NCI-H187 treated with DMSO at 0.1 percent for 48 hours (cell line): ENCODE results near the gene SPEG.
"Not testable (repeated sequence)": the region's sequence is repeated elsewhere in the genome, so short reads cannot be mapped to it uniquely, and the experiment has no call there.

ENCODE experiments used
- DNase-seq: peaks from one replicate; lab custom pipeline; 2025; lab: John Stamatoyannopoulos, UW

SPEG gene

DNA sequence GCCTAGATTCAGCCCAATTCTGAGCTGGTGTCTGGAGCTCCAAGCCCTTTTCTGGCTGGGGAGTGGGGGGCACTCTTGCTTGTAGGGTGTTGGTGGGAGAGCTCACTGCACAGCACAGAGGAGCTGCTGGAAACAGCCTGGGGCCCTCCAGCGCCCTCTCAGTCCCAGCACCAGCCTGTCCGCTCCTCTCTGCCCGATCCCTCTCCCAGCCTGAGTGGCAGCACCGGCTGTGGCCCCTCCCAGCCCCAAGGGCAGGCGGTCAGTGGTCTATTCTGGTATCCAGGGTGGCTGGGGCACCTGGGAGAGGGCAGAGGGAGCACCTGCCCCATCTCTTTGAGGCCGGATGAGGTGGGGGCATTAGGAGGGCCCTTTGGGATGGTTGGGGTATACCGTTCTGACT is 29.7 kb upstream of the SPEG start:
- DNase-seq, result no peak

DNA sequence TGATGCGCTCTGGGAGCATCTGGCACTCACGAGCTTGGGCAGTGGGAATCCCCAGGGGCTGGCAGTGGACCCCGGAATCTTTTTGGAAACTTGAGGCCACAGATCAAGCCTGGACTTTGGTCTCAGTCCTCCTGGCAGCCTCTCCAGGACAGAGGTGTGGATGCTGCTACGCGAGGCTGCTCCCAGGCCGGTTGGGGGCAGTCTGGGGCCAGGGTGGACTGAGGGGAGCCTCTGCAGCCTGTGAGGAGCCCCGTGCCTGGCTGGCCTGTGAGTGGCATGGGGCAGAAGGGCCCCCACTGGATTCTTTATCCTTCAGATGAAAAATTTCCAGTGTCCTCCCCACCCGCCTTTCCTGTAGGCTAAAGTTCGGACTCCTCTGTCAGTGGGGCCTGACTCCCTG is 29.2 kb upstream of the SPEG start:
- no peak for DNase-seq

DNA sequence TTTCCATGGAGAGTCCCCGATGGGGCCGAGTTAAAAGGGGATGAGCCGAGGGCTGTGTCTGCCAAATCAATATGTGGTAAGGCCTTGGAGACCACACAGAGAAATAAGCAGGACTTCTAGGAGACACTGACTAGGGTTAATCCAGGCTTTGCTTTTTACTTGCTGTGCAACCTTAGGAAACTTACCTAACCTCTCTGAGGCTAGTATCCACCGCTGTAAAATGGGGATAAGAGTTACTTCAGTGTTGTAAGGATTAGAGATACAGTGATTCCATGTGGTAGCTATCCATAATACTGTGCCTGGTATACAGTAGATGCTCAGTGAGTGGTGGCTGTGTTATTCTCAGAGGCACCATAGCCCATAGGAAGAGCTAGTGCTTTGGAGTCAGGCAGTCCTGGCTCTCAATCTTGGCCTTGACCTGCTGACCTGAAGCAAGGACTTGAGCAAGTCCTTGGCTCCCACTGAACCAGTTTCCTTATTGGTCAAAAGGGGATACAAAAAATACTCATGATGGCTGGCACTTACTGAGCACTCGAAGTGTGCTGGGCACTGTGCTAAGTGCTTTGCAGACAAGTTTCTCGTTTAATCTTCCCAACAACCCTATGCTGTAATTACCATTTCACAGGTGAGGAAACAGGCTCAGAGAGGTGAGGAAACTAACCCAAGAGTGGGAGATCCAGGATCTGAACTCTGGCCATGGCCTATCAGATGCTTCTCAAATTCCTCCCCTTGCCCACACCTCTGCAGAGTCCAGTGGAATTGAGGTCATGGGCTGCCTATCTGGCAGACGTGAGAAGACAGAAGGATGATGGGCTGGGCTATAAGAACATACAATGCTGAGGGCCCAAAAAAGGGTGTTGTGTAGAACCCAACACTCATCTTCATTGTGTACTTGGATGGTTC is 28.4 kb upstream of the SPEG start:
- no peak for DNase-seq

DNA sequence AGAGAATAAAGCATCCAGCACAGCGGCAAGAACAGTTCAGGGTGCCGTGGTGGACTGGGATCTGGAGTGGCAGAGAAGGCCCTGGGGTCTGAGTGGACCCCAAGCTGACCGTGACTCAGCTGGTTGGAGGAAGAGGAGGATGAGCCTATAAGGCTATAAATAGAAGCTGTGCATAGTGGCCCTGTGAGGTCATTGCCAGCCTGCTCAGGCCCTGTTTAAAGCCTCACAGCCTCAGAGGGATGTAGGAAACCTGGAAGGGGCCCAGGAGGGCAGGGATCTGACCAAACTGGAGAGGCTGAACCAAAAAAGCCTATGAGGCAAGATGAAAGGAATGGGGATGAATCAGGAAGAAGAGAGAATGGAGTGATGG is 27.8 kb upstream of the SPEG start:
- DNase-seq, result no peak

DNA sequence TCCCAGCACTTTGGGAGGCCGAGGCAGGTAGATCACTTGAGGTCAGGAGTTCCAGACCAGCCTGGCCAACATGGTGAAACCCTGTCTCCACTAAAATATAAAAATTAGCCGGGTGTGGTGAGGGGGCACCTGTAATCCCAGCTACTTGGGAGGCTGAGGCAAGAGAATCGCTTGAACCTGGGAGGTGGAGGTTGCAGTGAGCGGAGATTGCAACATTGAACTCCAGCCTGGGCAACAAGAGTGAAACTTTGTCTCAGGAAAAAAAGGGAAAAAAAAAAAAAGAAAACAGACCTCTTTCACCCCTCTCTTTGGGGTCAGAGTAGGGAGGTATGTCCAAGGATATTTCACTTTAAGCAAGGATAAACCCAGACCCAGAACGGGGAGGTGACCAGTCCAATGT is 27.3 kb upstream of the SPEG start:
- not testable (repeated sequence) for DNase-seq

DNA sequence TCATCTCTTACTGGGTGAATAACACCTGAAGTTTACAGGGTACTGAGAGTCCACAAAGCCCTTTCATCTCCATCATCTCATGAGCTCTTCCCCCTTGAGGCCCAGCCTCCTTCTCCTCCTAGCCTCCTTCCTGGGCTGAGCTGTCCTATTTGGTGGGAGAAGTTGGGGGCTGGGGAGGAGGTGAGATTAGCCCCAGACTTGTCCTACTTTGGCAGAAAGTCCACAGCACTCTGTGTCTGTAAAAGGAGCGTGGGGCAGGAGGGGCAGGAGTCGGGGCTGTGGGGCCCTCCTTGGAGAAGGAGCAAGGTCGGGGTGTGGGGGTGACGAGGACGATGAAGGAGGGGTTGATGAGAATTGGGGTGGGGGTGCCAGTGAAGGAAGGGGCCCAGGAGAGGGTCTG is 26.4 kb upstream of the SPEG start:
- no peak for DNase-seq

DNA sequence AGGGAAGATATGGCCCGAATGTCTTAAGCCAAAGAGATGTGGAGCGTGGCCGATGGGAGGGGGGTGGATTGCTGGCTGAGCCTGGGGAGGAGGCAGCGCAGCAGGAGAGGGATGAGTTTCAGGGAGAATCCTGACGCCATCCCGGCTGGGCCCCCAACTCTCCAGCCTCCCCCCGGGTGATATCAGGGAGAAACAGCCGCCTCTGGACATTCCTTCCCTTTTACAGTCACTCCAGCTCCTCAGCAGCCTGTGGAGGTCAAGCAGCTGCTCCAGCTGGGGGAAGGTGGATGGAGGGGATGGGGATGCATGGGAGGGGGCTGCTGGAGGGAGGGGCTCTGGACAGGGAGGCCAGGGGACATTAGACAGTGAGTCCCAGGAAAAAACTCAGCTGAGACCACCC is 26.0 kb upstream of the SPEG start:
- DNase-seq, result no peak

DNA sequence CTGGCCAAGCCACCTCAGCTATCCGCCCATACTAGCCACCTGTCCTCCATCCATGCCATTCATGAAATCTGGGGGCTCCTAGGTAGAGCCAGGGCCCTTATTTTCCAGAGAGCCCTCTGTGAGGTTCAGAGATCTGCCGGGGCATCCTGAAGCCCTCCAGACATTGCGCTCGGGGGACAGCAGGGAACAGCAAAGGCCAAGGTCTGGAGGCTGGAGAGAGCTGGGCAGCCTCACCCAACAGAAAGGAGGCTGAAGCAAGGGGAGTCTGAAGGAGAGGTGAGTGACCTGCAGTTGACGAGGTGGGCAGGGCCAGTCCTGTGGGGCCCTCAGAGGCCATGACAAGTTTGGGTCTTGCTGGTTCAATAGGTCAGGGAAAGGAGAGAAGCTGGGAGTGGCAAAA is 25.0 kb upstream of the SPEG start:
- no peak for DNase-seq

DNA sequence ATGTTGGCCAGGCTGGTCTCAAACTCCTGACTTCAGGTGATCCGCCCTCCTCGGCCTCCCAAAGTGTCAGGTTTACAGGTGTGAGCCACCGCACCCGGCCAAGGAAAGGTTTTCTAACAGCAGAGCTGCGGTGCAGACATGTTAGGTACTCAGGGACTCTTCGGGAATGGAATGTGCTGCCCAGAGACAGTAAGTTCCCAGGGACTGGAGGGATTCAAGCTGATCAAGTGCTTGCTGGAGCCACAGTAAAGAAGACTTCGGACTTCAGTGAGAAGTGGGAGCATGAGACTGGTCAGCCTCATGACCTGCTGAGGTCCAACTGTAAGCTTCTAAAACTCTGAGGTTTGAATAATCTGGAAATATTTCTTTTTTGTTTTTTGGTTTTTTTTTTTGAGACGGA is 24.3 kb upstream of the SPEG start:
- DNase-seq, result no peak

DNA sequence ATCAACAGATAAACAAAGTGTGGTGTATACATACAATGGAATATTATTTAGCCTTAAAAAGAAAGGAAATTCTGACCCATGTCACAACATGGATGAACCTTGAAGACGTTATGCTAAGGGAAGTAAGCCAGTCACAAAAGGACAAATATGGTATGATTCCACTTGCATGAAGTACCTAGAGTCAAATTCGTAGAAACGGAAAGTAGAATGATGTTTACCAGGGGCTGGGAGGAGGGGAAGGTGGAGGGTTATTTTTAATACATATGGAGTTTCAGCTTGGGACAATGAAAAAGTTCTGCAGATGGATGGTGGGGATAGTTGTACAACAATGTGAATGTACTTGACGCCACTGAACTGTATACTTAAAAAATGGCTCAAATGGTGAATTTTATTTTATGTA is 19.8 kb upstream of the SPEG start:
- DNase-seq, result no peak

DNA sequence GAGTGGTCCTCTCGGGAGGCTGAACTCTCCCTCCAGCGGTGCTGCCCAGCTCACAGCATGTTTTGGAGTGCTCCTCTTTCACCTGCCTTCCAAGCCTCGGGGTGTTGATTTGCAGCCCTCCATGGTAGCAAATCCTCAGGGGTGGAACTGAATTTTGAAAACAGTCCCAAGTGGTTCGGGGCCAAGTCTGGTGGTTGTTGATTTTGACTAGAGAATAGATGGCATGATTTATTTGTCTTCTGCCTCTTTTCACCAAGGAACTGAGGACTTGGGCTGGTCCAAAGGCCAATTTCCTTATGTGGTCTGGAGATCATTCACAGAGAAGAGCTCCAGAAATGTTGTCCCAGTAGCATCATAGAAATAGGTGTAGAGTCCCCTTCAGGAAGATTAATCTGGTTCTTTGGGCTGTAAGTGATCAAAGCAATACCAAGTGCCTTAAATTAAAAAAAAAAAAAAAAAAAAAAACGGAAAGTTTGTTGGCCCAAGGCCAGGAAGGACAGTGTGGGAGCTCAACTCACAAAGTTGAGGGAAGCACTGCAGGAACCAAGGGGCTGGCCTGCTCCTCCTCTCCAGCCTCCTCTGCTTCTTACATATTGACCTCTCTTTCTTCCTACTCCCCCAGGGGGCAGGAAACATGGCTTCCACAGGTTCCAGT is 18.9 kb upstream of the SPEG start:
- no peak for DNase-seq

DNA sequence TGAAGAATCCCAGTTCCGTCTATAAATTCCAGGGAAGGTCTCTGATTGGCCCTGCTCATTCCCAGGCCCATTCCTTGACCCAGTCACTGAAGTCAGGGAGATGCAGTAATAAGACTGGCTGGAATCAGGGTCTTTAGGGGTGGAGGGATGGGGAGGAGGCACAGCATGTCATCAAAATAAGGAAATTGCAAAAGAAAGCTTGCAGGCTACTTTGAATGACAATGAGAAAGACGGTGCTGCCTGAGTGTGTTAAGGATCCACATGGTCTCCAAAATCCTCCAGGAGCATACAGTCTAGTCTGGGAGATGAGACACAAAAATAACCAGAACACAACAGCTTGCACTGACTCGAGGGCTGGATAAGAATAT is 18.4 kb upstream of the SPEG start:
- no peak for DNase-seq

DNA sequence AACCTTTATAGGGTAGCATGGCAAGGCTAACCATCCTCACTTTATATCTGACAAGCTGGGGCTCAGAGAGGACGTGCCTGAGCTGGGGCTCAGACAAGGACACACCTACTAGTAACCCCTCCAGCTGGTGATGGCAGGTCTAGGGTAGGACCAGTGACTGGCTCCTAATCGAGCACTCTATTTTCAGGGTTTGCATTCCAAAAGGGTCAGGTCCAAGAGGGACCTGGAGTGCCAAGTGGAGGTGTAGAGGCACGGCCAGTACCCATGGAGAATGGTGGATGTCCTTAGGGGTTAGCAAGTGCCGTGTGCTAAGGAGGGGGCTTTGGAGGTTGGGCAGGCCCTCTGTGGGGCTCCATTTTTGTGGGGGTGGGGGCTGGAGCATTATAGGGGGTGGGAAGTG is 17.7 kb upstream of the SPEG start:
- DNase-seq, result no peak

DNA sequence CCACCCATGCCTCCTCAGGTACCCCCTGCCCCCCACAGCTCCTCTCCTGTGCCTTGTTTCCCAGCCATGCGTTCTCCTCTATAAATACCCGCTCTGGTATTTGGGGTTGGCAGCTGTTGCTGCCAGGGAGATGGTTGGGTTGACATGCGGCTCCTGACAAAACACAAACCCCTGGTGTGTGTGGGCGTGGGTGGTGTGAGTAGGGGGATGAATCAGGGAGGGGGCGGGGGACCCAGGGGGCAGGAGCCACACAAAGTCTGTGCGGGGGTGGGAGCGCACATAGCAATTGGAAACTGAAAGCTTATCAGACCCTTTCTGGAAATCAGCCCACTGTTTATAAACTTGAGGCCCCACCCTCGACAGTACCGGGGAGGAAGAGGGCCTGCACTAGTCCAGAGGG is 17.3 kb upstream of the SPEG start:
- DNase-seq, result no peak

DNA sequence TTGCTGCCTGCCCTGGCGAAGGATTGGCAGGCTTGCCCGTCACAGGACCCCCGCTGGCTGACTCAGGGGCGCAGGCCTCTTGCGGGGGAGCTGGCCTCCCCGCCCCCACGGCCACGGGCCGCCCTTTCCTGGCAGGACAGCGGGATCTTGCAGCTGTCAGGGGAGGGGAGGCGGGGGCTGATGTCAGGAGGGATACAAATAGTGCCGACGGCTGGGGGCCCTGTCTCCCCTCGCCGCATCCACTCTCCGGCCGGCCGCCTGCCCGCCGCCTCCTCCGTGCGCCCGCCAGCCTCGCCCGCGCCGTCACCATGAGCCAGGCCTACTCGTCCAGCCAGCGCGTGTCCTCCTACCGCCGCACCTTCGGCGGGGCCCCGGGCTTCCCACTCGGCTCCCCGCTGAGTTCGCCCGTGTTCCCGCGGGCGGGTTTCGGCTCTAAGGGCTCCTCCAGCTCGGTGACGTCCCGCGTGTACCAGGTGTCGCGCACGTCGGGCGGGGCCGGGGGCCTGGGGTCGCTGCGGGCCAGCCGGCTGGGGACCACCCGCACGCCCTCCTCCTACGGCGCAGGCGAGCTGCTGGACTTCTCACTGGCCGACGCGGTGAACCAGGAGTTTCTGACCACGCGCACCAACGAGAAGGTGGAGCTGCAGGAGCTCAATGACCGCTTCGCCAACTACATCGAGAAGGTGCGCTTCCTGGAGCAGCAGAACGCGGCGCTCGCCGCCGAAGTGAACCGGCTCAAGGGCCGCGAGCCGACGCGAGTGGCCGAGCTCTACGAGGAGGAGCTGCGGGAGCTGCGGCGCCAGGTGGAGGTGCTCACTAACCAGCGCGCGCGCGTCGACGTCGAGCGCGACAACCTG is 16.3 kb upstream of the SPEG start, which contains the start of gene DES:
DES (plus strand) TSS at position 223 of the 857 bp plus-strand sequence; CDS start at position 309, 86 bp downstream.
- DNase-seq, result no peak

DNA sequence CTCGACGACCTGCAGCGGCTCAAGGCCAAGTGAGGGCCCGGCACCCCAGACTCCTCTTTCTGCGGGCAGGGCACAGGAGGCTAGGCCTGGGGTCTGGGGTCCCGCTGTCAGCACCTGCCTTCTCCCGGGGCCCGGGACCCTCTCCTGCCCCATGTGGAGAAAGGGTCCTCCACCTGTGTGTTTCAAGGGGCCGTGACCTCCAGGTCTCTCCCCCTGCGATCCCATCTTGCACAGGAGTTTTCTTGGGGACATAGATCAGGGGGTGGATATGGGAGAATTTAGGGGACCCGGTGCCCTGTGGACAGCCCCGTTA is 15.7 kb upstream of the SPEG start:
- no peak for DNase-seq

DNA sequence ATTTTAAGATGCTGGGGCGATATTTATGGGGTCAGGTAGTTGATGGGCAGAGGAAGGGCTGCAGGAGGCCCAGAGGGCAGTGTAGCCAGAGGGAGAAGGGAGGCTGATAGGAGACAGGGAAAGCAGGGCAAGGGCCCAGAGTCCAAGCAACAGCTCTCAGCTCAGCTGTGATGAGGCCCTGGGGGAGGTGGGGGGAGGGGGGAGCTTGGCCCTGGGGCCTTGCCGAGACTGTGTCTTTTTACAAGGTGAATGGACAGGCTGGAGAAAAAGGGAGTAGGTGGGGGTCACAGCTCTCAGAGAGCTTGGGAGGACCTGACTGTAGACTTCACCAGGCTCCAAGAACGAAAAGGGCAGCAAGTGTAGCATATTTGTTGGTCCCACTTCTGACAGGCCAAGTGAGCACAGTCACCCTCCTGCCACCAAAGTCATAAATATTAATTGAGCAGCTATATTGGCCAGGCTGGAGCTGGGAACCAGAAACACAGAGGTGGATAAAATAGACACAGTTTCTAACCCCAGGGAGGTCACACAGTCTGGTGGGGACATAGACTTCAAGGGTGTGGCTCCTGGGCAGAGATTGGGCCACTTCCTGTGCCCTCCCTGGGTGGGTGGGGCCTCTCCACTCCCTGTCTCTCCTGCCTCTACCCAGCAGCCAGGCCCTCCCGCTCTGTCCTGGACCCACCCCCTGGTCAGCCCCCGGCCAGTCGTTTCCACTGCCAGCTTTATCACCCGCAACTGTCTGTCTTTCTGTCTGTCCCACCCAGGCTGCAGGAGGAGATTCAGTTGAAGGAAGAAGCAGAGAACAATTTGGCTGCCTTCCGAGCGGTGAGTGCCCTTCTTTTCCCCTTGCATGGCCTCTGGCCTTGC is 15.1 kb upstream of the SPEG start:
- DNase-seq, result no peak

DNA sequence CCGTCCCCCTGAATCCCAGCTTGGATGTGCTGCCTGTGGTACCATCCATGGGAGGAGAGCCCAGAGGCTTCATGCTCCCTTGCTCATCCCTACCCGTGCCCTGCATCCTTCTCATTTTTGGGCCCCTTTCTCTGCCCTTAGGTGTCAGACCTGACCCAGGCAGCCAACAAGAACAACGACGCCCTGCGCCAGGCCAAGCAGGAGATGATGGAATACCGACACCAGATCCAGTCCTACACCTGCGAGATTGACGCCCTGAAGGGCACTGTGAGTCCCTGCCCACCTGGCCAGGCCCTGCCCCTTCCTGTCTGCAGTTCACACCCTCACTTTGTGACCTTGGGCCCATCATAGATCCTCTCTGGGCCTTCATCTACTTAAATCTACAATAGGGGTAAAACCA is 14.0 kb upstream of the SPEG start:
- no peak for DNase-seq

DNA sequence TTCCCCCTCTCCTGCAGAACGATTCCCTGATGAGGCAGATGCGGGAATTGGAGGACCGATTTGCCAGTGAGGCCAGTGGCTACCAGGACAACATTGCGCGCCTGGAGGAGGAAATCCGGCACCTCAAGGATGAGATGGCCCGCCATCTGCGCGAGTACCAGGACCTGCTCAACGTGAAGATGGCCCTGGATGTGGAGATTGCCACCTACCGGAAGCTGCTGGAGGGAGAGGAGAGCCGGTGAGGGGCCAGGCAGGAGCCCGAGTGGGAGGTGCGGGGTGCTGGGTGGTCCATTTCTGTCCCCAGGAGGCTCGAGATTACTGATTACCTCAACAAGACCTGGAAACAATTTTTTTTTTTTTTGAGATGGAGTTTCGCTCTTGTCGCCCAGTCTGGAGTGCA is 13.3 kb upstream of the SPEG start:
- no peak for DNase-seq

DNA sequence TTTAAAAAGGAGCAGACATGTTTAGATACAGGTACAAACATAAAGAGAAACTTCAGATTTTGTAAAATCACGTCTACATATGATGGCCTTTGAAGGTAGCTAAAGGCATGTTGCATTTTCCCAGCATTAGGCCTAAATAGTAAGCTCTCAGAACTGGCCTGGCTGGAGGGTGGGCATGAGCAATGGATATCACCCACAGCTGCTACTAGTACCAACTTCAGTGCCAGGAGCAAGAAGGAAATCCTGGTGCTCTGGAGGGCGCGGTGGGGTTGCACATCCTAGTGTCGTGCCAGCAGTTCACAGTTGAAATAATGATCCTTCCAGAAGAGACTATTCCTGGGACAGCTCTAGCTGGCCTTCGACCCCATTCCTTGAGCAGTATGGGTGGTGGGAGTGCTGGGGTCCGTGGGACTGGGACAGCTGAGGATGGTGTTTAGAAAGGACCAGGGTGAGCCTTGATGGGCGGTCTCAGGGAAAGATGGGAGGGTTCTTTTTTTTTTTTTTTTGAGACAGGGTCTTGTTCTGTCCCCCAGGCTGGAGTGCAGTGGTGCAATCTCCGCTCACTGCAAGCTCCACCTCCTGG is 11.6 kb upstream of the SPEG start:
- no peak for DNase-seq

DNA sequence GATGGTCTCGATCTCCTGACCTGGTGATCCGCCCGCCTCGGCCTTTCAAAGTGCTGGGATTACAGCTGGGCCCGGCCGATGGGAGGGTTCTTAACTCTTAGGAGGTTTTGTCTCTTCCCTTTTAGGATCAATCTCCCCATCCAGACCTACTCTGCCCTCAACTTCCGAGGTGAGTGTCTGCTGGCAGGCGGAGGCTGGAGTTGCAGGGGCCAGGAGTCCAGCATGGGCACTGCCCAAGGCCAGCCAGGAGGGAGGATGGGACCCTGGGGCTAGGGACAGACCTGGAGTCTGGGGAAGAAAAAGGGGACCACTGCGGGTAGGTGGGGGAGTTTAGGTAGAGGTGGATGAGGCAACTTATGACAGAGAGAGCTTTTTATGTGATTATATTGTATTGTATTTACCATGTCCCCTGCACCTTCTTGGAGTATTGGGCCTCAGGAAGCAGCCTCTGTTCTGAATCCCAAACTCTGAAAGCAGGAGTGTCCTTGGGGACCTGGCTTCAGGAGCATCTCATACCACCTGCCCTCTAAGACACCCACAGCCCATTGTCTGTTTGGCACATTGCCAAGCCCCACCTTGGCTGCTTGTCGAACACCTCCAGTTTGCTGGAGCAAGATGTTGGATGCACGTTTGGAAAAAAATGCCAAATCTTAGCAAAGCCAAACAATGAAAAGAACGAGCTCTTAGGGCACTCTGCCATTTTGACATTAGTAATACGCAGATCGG is 10.8 kb upstream of the SPEG start:
- DNase-seq, result no peak
